Stimulated activated CD8-positive, alpha-beta memory T cell treated with anti-CD3 and anti-CD28 coated beads, Interleukin-4, amount 100 ng/mL, for 1 hour (primary cell): Measurements from ENCODE around the gene NR6A1.

Experiments used
- DNase-seq, 2 donors: peaks; one replicate each; pipeline ENCODE4 v3.0.0-alpha.2; 2020; ENCODE audit warnings: low read depth in 2 of 2, low spot score in 1 of 2

The NR6A1 gene

DNA sequence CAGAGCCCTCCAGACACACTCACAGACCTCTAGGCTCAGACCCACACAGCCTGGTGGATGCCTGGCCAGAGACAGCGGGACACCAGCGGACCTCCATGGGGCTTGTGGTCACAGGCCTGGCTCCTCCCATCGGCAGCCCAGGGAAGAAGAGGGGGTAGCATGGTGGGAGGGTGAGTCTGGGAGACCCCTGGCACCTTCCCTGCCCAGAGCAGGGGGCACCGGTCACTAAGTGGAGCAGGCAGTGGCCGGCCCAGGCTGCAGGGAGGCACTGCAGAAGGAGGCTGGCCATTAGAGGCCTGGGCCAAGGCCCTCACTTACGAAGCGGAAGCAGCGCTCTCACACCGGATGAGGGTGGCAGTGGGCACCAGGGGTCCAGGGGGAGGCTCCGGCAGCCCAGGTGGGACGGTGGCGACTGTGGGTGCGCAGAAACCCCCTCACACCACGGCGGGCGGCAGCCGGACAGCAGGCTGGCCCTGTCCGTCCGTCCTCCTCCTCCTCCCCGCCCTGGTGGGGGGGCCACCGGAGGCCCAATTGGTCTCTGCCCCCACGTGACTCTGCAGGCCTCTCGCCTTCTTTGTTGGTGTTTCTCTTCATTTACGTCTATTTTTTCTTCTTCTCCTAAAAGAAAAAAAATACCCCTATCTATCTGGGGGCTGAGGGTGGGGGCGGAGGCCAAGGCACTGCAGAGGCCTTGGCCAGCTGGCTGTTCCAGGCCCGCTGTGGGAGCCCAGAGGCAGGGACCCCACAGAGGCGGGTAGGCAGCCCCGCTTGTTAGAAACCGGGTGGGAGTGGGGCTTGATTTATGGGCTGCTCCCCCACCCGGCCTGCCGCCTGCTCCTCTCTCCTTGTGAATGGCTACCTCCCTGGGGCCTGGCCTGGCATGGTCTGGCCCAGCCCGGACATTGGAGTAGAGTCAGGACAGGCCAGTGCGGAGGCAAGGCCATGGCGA is 263.9 kb downstream of the NR6A1 start, which contains the start of gene NR5A1:
NR5A1 (minus strand) TSS at position 469 of the 949 bp plus-strand sequence. CDS start 4,004 bp downstream, outside the sequence.
- no peak for DNase-seq

DNA sequence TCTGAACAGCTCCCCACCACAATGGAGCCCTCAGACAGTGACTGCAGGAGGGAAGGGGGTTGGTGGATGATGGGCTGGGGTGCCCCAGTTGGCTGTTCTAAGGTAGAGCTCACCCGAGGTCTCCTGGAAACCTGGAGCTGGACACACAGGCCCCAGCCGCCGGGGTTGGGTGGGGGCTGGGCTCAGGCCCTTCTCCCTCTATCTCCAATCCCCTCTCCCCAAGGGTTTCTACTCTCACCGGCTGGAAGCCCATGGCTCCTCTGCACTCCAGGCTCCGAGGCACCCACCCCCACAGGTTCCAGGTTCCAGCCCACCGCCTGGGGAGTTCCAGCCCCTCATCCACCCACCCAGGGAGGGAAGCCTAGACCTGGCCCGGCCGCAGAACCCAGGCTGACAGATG is 264.7 kb downstream of the NR6A1 start:
- DNase-seq: no peak

DNA sequence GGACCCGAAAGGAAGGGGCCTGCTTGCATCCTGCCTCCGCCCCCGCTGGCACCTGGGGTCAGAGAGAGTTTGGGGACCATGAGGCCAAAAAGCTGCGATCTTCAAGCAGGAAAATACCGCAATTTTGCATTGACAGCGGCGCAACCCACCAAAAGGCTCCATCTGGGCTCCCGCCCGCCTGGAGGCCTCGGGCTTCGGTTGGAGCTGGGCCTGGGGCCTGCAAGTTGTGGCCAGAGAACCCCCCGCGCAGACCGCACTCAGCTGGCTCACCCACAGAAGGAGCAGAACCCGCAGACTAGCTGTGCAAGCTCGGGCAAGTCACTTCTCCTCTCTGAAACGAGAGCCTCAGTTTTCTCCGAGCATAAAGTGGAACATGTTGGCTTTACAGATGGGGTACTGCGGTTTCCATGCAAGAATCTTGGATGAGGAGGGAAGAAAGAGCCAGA is 265.2 kb downstream of the NR6A1 start:
- DNase-seq: no peak

DNA sequence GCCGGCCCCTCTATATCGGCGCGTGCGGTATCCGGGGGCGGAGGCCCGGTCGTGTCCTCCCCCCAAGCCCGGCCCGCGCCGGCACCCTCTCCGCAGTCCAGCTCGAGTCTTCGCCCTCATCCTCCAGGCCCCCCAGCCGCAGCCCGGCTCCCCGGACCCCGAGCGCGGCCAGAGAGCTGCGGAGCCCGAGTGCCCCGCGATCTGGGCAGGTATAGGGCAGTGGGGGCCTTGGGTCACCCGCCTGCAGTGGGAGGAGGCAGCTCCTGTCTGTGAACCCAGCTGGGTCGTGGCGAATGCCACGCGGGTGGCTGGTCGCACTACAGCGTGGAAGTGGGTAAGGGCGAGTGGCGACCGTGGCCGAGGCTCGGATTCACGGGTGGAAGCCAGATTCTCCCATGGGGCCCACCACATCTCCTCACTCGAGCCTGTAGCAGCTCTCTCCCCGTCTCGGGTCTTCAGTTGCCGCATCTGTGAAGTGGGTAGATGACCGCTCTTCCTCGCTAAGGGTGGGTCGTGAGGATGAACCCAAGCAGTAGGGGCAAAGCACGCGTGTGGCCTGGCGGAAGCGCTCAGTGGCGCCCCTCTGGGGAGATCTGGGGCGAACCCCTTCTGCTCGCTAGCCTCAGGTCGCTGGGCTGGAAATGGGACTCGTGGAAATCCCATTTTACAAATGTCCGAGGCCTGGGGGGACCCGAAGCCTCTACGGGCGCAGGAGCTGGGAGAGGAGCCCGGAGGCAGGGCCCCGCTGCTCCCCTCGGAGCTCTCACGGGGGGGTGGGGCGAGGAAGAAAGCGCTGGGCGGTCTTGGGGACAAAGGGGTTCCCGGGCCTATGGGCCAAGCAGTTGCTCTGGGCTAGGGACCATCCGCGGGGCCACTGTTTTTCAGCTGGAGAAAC is 265.9 kb downstream of the NR6A1 start:
- no peak for DNase-seq

DNA sequence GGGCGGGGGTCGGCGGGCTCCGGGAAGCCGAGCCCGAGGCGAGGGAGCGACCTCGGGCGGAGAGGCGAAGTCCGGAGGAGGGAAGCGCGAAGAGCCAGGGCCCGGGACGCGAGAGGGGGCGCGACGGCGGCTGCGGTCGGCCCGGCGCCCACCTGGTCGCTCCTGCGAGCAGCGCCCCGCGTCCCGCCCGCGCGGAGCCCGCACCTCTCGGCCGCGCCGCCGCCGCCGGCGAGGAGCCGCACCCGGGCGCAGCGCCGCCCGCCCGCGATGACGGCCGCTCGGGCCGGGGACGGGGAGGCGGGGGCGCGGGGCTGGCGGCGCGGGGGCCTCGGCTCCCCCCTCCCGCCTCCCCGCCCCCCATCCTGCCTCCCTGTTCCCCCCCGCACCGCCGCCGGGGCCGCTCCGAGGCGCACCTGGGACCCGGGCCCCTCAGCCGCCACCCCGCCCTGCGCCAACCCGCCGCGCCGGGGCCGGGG is 266.5 kb downstream of the NR6A1 start:
- DNase-seq: no peak

DNA sequence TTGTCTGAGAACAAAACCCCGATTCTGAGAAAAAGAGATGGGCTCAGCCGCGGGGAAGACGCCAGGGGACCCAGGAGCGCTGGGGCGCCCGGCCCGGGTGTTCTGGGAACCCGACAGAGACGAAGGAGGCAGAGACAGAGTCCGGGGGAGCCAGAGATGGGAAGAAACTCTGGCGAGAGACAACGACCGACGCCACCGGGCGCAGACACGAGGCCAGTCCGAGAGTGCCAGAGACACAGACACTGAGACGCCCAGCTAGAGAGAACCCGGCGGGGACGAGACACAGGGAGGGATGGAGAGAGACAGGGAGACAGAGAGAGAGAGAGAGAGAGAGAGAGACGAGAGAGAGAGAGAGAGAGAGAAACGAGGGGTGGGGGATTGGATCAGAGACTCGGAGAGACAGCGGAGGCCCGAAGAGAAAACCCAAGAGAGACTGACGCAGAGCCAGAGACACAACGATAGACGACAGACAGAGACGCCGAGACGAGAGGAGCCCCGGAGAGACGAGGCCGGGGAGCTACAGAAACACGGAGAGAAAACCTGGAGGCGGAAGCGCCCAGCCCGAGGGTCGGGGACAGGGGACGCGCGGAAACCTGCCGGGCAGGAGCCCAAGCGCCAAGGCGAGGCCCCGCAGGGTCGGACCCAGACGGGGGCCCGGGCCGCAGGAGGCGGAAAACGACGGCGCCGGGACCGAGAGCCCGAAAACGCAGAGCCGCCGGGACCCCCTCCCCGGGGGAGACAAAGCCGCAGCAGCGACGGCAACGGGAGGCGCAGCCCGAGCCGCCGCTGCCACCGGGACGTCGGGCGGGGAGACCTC is 267.2 kb downstream of the NR6A1 start:
- DNase-seq: no peak

DNA sequence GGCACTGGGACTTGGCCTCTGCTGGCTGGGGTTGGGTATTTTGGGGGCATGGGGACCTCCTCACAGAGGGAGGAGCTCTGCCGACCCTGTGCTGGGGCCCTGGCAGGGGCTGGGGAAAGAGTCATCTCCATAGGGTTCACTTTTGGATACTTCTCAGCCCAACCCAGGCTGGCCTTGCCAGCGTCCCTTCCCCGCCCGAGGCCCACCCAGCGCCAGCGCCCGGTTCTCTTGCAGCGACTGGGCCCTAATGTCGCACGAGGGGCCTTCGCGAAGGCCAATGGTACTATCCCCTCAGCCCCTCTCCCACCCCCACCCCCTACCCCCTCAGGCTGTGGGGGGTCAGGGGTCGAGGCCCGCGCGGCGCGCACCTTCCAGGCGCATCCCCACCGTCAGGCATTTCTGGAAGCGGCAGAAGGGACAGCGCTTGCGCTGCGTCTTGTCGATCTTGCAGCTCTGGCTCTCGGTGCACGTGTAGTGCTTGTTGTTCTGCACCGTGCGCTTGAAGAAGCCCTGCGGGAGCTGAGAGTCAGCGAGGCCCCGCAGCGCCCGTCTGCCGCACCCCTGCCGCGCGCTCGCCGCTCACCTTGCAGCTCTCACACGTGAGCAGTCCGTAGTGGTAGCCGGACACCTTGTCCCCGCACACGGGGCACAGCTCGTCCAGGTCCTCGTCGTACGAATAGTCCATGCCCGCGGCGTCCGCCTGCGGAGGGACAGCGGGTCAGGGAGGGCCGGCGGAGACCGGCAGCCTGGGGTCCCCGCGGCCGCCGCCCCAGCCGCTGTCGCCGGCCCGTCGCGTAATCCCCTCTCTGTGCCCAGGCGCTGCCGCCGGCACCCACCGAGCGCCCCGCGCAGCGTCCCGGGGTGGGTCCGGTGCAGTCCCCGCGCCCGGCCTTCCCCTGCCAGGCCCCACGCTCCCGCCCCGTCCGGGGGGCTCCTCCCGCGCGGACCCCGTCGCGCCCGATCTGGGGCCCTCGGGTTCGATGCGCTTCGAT is 268.1 kb downstream of the NR6A1 start:
- no peak for DNase-seq

DNA sequence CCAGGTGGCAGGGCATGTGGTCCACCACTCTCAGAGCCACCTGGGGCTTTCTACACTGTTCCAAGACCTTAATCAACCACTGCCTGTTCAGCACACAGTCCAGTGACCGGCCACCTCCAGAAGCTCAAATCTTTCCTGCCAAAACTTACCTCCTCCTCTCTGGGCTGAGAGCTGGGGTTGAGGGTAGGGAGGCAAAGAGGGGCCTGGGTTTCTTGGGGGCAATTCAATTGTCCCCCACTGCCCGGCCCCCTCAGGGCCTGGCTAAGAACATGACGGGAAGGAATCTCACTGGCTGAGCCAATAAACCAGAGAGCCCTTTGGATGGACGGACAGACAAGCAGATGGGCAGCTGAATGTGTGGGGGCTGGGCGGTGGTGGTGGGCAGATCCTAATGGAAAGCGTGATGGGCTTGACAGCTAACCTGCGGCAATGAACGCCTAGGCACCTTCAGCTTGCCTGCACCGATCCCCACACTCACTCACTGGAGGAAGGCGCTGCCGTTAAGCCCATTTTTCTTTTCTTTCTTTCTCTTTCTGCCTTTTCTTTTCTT is 269.3 kb downstream of the NR6A1 start:
- DNase-seq: no peak

DNA sequence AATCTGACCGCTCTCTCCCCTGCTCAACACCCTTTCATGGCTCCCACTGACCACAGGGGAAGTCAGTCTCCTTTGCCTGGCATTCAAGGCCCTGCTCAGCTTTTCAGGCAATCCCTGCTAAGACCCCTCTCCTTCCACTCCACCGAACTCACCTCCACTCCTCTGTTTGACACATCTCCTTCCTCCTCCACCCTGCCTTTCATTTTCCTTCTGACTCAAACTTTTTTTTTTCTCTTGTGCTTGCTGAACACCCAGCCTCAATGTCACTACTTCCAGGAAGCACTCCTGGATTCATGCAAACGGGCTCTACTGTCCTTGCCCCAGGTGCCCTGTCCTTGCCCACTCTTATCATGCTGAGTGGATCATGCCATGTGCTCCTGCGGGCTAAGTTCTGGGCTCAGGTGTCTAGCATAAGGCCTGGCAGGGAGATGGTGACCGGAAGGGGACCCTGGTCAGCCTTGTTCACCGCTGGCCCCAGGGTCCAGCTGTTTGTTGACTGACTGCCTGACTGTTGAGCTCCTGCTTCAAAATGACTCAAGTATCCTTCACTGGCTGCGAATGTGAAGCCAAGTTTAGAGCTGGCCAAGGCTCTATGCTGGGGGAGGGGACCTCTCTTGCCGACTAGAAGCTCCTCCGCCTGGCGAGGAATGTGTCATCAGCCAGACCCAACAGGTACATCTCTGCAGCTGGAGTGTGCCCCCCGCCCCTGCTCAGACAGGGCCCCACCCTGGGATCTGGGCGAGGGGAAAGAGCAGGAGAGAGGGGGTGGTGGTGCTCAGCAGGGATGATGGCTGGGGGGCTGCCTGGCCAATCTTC is 270.1 kb downstream of the NR6A1 start:
- DNase-seq: no peak

DNA sequence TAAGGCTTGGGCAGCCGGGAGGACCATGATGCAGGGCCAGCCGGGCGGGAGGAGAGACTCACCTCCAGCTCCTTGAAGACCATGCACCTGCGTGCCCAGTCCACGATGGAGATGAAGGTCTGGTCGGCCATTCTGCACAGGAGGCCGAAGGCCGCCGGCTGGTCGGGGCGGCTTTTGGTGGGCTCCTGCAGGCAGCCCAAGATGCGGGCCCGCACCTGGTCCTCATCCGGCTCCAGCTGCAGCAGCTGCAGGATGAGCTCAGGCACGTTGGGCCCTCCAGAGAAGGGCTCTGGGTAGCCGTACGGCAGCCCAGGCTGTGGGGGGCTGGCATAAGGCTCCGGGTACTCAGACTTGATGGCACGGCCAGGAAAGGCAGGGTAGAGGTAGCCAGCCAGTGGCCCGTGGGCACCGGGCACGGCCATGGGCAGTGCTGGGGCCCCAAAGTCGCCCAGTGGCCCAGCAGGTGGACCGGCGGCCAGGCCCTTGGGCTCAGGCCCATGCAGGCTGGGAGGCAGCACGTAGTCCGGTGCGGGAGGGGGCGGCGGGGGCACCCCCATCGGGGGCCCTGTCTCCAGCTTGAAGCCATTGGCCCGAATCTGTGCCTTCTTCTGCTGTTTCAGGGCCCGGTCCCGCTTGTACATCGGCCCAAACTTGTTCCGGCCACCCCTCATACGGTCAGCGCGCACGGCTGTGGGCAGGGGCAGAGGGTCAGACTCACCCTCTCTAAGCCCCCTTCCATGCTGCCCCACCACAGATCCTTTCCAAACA is 270.9 kb downstream of the NR6A1 start:
- DNase-seq: no peak

DNA sequence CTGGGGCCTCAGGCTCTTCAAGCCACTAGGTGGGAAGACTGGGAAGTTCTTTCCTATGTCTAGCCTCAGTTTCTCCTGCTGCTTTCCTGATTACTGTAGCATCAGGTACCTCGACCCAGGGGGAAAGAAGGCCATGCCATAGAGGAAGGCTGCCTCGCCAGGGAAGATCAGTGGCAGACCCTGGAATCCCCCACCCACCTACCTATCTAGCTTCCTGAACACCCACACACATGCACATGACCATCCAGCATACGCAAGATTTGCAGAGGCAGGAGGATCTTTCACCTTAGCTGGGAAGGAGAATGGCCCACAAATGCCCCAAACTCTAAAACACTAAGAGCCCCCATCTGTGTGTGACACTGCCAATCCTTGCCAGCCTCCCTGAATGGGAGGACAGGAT is 271.9 kb downstream of the NR6A1 start:
- DNase-seq: no peak

DNA sequence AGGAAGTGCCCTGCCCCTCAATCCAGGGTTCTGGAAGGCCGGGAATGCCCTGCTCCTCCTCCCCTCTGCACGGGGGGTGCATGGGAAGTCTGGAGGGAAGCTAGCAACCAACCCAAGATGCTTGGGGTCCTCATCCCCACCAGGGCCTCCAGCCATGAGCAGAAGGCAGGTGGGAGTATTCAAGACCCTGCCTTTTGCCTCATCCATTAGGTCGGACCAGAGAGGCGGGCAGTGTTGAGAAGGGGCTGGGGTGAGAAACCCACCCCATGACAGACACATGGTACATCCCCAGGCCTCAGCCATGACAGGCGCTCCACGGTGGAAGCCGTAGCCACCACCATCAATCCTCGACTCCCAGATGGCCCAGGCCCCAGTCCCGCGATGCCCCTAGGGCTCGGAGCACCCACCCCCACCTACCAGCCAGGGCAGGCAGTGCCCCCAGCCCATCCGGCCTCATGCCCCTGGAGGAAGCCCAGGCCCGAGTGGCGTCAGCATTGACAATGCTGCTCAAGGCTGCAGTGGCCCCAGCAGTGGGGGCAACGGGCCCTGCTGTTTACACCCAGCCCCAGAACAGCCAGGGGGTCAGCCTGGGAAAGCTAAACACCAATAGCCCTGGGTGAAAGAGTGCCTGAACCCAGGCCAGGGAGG is 272.5 kb downstream of the NR6A1 start:
- DNase-seq: no peak

DNA sequence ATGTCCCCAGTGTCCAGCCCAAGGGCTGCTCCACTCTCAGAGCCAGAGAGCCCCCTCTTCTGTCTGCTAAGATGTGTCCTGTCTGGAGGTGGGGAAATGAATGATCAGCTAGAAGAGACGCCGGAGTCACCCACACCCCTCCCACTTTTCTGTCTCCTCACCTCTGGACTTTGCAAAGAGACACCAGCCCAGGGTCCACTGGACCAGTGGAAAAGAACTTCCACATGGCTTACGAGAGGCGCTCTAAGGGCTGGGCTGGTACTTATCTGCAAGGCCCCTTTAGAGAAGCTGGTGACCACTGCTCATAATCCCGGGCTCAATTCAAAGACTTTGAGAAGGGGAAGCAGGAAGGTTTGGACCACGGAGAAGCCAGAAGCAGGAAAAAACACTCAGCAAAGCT is 273.1 kb downstream of the NR6A1 start:
- DNase-seq: no peak

DNA sequence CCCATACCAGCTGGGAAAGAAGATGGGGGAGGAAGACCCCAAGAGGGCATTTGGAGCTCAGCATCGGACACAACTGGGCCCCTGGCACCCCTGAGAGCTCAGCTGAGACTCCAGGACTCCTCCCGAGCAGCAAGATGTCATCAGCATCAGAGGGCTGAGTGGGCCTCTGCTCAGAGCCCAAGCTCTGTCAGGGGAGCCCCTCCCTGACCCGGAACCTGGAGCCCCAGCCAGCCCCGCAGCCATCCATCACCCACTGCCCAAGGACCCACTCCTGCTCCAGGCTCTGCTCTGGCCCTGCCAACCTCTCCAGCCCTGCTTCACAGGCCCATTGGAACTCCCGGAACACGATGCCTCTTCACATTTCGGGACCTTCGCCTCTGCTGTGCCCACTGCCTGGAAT is 273.7 kb downstream of the NR6A1 start:
- DNase-seq: no peak

DNA sequence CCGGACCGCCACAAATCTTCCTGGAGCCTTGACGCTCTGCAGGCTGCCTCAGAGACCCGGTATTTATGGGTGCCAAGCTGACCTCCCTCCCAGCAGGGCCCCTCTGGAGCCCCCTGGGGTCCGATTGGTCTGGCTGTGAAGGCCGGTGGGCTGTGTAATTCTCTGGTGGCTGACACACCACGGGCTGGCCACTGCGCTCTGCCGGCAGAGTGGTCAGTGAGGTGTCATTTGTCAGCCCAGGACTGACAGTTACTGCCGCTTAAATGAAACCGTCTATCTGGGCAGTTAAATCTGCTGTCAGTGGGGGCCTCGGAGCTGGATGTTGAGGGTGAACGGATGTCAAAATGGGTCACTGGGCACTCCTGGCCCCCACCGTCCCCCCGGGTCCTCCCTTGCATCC is 274.6 kb downstream of the NR6A1 start:
- no peak for DNase-seq

DNA sequence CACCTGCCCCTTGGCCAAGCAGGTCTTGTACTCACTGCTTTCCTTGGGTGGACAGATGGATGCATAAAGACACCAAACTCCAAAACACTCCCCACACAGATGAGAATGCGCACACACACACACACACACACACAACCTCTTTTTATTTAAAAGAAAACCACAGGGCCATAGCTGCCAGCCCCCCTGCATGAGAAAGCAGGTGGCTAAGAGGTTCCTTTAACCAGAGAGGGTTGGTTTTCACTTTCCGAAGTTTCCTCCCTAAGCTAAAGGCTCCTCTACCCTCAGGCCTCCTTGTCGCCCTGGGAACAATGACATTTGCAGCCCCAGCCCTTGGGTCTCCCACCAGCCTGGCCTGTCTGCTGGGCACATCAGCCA is 275.0 kb downstream of the NR6A1 start:
- no peak for DNase-seq
